Body of pancreas (tissue), 4 donors: Measurements from ENCODE around the gene BBS4.

Experiments
- POLR2A ChIP-seq, 3 donors: fragments of 450-650 bp; IDR thresholded peaks; one replicate each; pipeline ENCODE4 v1.6.1; 2016; ENCODE audit warnings: antibody characterized with exemption in 3 of 3, mild to moderate bottlenecking in 2 of 3
- TF ChIP-seq, protein P1 (sequence below), 7 experiments: fragments of 450-650 bp in 4 of 7; fragments of 200-600 bp in 3 of 7; sonication (generic) in 3 of 7; IDR thresholded peaks; one replicate each; pipeline ENCODE4 v1.5.1; 2016 to 2019; ENCODE audit warnings: antibody characterized with exemption in 7 of 7

DNA sequence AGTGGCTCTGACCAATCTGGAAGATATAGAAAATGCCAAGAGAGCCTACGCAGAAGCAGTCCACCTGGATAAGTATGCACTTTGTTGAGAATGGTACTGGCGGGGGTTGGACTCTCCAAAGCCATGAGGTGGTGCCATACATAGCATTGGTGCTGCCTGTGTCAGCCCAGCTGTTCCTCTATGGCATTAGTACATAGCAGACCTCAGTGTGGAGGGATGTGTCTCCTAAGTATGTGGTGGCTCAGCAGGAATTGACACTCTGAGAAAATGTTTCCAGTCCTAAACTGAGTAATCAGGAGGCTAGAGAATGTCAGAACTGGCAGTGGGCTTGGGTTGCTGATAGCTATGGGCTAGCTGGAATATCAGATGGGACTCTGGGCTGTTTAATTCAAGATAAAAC is 49.1 kb downstream of the BBS4 start:
- TF ChIP-seq, protein P1, sequence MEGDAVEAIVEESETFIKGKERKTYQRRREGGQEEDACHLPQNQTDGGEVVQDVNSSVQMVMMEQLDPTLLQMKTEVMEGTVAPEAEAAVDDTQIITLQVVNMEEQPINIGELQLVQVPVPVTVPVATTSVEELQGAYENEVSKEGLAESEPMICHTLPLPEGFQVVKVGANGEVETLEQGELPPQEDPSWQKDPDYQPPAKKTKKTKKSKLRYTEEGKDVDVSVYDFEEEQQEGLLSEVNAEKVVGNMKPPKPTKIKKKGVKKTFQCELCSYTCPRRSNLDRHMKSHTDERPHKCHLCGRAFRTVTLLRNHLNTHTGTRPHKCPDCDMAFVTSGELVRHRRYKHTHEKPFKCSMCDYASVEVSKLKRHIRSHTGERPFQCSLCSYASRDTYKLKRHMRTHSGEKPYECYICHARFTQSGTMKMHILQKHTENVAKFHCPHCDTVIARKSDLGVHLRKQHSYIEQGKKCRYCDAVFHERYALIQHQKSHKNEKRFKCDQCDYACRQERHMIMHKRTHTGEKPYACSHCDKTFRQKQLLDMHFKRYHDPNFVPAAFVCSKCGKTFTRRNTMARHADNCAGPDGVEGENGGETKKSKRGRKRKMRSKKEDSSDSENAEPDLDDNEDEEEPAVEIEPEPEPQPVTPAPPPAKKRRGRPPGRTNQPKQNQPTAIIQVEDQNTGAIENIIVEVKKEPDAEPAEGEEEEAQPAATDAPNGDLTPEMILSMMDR (IDR thresholded peaks at IDR 0.05) = no peak
- no peak for TF ChIP-seq POLR2A (IDR thresholded peaks at IDR 0.05)
